ENCODE measurements around the gene PIAS2. TPM values are rescaled to one million over a fixed set of nuclear protein-coding genes. Genes with fewer than 3 reads are reported as not detected.

Gene PIAS2
- total and polyA plus RNA-seq, 2 of the 13 experiments (the other 11 are each of a cell fraction or from before 2014, with no cell fraction given) = 12.2 to 12.7 TPM

DNA sequence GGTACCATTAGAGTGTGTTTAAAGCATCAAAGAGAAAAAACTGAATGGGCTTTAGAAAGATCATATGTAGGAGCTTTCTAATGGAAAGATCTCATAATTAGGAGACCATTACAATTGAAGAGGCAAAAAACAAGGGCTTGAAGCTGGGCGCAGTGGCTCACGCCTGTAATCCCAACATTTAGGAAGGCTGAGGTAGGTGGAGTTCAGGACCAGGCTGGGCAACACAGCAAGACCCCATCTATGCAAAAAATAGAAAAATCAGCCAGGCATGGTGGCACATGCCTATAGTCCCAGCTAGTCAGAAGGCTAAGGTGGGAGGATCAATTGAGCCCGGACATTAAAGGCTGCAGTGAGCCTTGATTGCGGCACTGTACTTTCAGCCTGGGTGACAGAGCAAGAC lies 59.0 kb downstream of the PIAS2 start:
- TF ChIP-seq PPARG (CRISPR knock-in tag; conservative IDR thresholded peaks at IDR 0.05) (no peak), ZNF121 (CRISPR knock-in tag; IDR thresholded peaks at IDR 0.05) (0 out of 2 replicates have a peak, but pooled peaks have one; percentile 25)
- Histone ChIP-seq H3K9ac (ENCODE audit: insufficient read depth, low read depth, low read length) (no peak overlapping the region), H3K79me2 (ENCODE audit: insufficient read depth, low read length) (peaks cover 3% of the 10 kb centered on the region), H3K36me3 (replicated peaks in 1 of 2; ENCODE audit: control insufficient read depth in 1 of 2, insufficient read depth in 2 of 2, low read length in 2 of 2) (peaks cover 12 to 18% of the 10 kb centered on the region in 2 experiments), H3K4me3 (replicated peaks in 1 of 3; ENCODE audit: insufficient read depth in 1 of 3, low read depth in 2 of 3, low read length in 3 of 3) (no peak overlapping the region), H3K4me1 (ENCODE audit: insufficient read depth, low read length) (no peaks in the 10 kb centered on the region), H3K27me3 (ENCODE audit: control insufficient read depth in 1 of 2, insufficient read depth in 2 of 2, low read length in 2 of 2) (no peaks in the 10 kb centered on the region), H2AFZ (ENCODE audit: low read length) (no peak overlapping the region), H3K27ac (ENCODE audit: extremely low read length, insufficient read depth, low read length) (no peak overlapping the region), H3K9me3 (ENCODE audit: low read length) (no peaks in the 10 kb centered on the region), H3K4me2 (ENCODE audit: low read depth, low read length) (no peak overlapping the region), H4K20me1 (ENCODE audit: insufficient read depth, low read length) (no peaks in the 10 kb centered on the region)
- no peak for DNase-seq (ENCODE audit: low spot score)
- intact Hi-C loops (cut with micrococcal nuclease; ENCODE audit: unreplicated experiment) (no loop called here), in situ Hi-C loops (cut with HindIII; ENCODE audit: extremely low pct_ligation_motif_present, low pct_unique_long_range_greater_than_20kb) (no loop called here)
- 99% methylated on average over 4 of the region's 4 CpGs for WGBS (ENCODE audit: low lambda C conversion rate)
- CTCF ChIA-PET (ENCODE audit: low intra/inter-chr PET ratio, low total read pairs) = no interaction called here
- no TSS peak for BruUV-seq (replicated peaks)
- no peak for FAIRE-seq
- POLR2A ChIA-PET = no interaction called here
- ATAC-seq = no peak

DNA sequence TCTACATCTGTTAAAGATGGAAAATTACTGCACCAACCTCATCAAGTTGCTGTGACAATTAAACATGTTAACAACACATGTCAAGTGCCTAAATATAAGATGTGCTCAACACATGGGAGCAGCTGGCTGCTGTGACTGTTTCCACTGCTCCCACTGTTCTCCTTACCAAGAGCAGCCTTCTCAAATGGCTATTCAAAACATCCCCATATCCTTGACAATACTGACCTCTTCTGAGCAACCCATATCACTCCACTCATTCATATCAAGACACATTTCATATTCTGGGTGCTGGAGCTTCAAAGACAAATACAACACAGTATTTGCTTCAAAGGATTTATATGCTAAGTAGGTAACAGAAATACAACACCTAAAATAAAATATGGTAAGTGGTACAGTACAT lies 60.3 kb downstream of the PIAS2 start:
- Histone ChIP-seq H3K4me2 (ENCODE audit: low read depth, low read length) (no peak overlapping the region), H3K4me1 (ENCODE audit: insufficient read depth, low read length) (no peaks in the 10 kb centered on the region), H3K9me3 (ENCODE audit: low read length) (no peaks in the 10 kb centered on the region), H2AFZ (ENCODE audit: low read length) (no peak overlapping the region), H3K36me3 (replicated peaks in 1 of 2; ENCODE audit: control insufficient read depth in 1 of 2, insufficient read depth in 2 of 2, low read length in 2 of 2) (peaks cover 12 to 18% of the 10 kb centered on the region in 2 experiments), H3K27ac (ENCODE audit: extremely low read length, insufficient read depth, low read length) (no peak overlapping the region), H4K20me1 (ENCODE audit: insufficient read depth, low read length) (no peaks in the 10 kb centered on the region), H3K27me3 (ENCODE audit: control insufficient read depth in 1 of 2, insufficient read depth in 2 of 2, low read length in 2 of 2) (no peaks in the 10 kb centered on the region), H3K79me2 (ENCODE audit: insufficient read depth, low read length) (peaks cover 3% of the 10 kb centered on the region), H3K4me3 (replicated peaks in 1 of 3; ENCODE audit: insufficient read depth in 1 of 3, low read depth in 2 of 3, low read length in 3 of 3) (no peak overlapping the region), H3K9ac (ENCODE audit: insufficient read depth, low read depth, low read length) (no peak overlapping the region)
- ChIA-PET CTCF (ENCODE audit: low intra/inter-chr PET ratio, low total read pairs) (no interaction called here), POLR2A (no interaction called here)
- in situ Hi-C loops (cut with HindIII; ENCODE audit: extremely low pct_ligation_motif_present, low pct_unique_long_range_greater_than_20kb) (no loop called here), intact Hi-C loops (cut with micrococcal nuclease; ENCODE audit: unreplicated experiment) (no loop called here)
- ATAC-seq = no peak
- no TSS peak for BruUV-seq (replicated peaks)
- no peak for DNase-seq (ENCODE audit: low spot score)
- FAIRE-seq = no peak
- TF ChIP-seq PHF5A (CRISPR knock-in tag; IDR thresholded peaks at IDR 0.05; ENCODE audit: low read depth, unreplicated experiment) = no peak
- TF ChIP-seq, protein P1, sequence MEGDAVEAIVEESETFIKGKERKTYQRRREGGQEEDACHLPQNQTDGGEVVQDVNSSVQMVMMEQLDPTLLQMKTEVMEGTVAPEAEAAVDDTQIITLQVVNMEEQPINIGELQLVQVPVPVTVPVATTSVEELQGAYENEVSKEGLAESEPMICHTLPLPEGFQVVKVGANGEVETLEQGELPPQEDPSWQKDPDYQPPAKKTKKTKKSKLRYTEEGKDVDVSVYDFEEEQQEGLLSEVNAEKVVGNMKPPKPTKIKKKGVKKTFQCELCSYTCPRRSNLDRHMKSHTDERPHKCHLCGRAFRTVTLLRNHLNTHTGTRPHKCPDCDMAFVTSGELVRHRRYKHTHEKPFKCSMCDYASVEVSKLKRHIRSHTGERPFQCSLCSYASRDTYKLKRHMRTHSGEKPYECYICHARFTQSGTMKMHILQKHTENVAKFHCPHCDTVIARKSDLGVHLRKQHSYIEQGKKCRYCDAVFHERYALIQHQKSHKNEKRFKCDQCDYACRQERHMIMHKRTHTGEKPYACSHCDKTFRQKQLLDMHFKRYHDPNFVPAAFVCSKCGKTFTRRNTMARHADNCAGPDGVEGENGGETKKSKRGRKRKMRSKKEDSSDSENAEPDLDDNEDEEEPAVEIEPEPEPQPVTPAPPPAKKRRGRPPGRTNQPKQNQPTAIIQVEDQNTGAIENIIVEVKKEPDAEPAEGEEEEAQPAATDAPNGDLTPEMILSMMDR (CRISPR knock-in tag; IDR thresholded peaks at IDR 0.05) = 0 out of 2 replicates have a peak, but pooled peaks have one; percentile 8
